GM18508 (cell line): ENCODE results near the gene DDX51.

Experiments used
- ATAC-seq: cut with Tn5 transposase; IDR thresholded peaks from one replicate; pipeline ENCODE4 v1.9.1; 2021; ENCODE audit warnings: moderate number of reproducible peaks; ENCODE audit not compliant: insufficient read depth, unreplicated experiment

DDX51 gene

GRCh38 chr12:132095520-132096409 lies 48.4 kb downstream of the DDX51 start:
- ATAC-seq, result no peak

DNA sequence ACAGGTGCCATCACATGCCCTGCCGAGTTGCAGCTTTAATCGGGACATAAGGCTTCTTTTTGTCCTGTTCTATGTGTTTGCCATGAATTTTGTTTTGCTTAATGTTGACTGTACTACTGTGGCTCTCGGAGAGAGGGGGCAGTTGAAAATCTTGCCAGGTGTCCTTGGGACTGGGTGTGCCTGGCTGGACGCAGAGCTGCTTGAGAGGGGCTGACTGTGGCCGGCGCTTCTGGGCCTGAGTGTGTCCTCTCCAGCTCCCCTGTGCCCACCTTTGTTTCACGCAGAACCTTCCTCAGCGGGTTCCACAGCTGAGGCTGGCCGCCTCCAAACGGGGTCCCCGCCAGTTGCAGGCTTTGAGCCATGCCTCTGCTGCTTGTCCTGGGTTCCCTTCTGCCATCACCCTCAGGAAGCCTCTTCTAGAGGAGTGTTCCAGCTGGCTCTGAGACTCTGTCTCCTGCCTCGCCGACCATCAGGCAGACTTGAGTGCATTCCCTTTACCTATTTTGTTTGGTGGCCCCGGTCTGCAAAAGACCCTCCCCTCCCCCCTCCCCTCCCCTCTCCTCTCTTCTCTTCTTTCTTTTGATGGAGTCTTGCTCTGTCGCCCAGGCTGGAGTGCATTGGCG lies 49.7 kb downstream of the DDX51 start:
- ATAC-seq, result no peak

DNA sequence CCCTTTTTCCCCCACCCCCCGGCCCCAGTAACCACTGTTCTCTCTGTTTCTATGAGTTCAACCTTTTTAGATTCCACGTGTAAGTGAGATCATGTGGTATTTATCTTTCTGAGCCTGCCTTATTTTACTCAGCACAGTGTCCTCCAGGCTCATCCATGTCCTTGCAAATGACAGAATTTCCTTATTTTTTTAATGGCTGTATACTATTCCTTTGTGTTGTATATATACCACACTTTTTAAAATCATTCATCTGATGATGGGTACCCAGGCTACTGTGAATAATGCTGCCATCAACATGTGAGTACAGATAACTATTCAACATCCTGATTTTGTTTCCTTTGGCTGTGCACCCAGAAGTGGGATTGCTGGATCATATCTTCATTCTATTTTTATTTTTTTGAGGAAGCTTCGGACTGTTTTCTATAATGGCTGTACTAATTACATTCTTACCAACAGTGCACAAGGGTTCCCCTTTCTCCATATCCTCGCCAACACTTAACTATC lies 54.7 kb downstream of the DDX51 start:
- ATAC-seq, result no peak
